Measurements from ENCODE around the gene HAL. TPM values are rescaled to one million over a fixed set of nuclear protein-coding genes. Genes with fewer than 3 reads are reported as not detected.

The HAL gene
- total and polyA plus RNA-seq, 2 of the 13 experiments (the other 11 are each of a cell fraction or from before 2014, with no cell fraction given), result 0.89 to 37.8 TPM

DNA sequence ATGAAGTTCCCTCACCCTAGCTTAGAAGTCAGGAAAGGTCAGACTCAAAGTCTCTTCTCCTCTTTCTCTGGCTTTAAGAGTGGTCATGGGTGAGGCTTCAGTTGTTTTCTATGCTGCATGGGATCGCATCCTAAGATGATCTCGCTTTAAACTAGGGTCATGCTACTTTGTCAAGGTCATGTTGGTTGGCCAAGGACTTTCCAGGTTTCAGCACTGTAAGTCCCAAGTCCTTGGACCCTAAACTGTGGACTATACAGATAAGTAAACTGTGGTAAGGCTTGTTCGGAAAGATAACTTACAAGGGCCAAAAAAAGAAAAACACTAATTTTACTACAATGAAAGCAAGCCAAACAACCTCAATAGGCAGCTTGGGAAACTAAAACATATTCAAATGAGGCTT, 17.4 kb downstream of the HAL start:
- ChIA-PET POLR2A (interaction anchor here (1.7 to 7.0 kb wide), 5 partner anchors 12 to 36 kb away, joined by 6 to 92 read pairs (median 10); partner anchors contain the start of genes AMDHD1, CCDC38 and HAL), CTCF (ENCODE audit: low intra/inter-chr PET ratio, low total read pairs) (no interaction called here)
- H3K4me2 ChIP-seq (ENCODE audit: low read depth, low read length), result no peak overlapping the region; the same call in 1 of the 2 replicates
- no peaks in the 10 kb centered on the region for H4K20me1 ChIP-seq (ENCODE audit: insufficient read depth, low read length)
- in situ Hi-C loops (cut with HindIII; ENCODE audit: extremely low pct_ligation_motif_present, low pct_unique_long_range_greater_than_20kb) (loop anchor here (25.0 kb wide), 1 partner anchor 391 kb away; no protein-coding TSS in a partner anchor), intact Hi-C loops (cut with micrococcal nuclease; ENCODE audit: unreplicated experiment) (no loop called here)
- H2AFZ ChIP-seq (ENCODE audit: low read length), result no peak overlapping the region
- no peak for ATAC-seq
- no peak overlapping the region for H3K4me3 ChIP-seq (replicated peaks in 1 of 3; ENCODE audit: insufficient read depth in 1 of 3, low read depth in 2 of 3, low read length in 3 of 3)
- no peak for DNase-seq (ENCODE audit: low spot score)
- 50% methylated on average over 3 of the region's 3 CpGs for whole genome bisulfite sequencing (ENCODE audit: low lambda C conversion rate)
- no peaks in the 10 kb centered on the region for H3K79me2 ChIP-seq (ENCODE audit: insufficient read depth, low read length)
- no peak overlapping the region for H3K9ac ChIP-seq (ENCODE audit: insufficient read depth, low read depth, low read length)
- no peak overlapping the region for H3K27ac ChIP-seq (ENCODE audit: extremely low read length, insufficient read depth, low read length)
- H3K4me1 ChIP-seq (ENCODE audit: insufficient read depth, low read length), result peaks cover 71% of the 10 kb centered on the region
- FAIRE-seq, result no peak
- H3K36me3 ChIP-seq (replicated peaks in 1 of 2; ENCODE audit: control insufficient read depth in 1 of 2, insufficient read depth in 2 of 2, low read length in 2 of 2), result no peaks in the 10 kb centered on the region
- no peaks in the 10 kb centered on the region for H3K27me3 ChIP-seq (ENCODE audit: control insufficient read depth in 1 of 2, insufficient read depth in 2 of 2, low read length in 2 of 2)
- no peaks in the 10 kb centered on the region for H3K9me3 ChIP-seq (ENCODE audit: low read length)
- no TSS peak for BruUV-seq (replicated peaks)
- TF ChIP-seq SPEN (CRISPR knock-in tag; IDR thresholded peaks at IDR 0.05; ENCODE audit: low read depth) (peak; percentile 29; the same call in 1 of the 2 replicates), ZNF709 (CRISPR knock-in tag; IDR thresholded peaks at IDR 0.05) (no peak), ESRRA (CRISPR knock-in tag; IDR thresholded peaks at IDR 0.05; ENCODE audit: low read depth) (peak; percentile 85)
- TF ChIP-seq, protein P1, sequence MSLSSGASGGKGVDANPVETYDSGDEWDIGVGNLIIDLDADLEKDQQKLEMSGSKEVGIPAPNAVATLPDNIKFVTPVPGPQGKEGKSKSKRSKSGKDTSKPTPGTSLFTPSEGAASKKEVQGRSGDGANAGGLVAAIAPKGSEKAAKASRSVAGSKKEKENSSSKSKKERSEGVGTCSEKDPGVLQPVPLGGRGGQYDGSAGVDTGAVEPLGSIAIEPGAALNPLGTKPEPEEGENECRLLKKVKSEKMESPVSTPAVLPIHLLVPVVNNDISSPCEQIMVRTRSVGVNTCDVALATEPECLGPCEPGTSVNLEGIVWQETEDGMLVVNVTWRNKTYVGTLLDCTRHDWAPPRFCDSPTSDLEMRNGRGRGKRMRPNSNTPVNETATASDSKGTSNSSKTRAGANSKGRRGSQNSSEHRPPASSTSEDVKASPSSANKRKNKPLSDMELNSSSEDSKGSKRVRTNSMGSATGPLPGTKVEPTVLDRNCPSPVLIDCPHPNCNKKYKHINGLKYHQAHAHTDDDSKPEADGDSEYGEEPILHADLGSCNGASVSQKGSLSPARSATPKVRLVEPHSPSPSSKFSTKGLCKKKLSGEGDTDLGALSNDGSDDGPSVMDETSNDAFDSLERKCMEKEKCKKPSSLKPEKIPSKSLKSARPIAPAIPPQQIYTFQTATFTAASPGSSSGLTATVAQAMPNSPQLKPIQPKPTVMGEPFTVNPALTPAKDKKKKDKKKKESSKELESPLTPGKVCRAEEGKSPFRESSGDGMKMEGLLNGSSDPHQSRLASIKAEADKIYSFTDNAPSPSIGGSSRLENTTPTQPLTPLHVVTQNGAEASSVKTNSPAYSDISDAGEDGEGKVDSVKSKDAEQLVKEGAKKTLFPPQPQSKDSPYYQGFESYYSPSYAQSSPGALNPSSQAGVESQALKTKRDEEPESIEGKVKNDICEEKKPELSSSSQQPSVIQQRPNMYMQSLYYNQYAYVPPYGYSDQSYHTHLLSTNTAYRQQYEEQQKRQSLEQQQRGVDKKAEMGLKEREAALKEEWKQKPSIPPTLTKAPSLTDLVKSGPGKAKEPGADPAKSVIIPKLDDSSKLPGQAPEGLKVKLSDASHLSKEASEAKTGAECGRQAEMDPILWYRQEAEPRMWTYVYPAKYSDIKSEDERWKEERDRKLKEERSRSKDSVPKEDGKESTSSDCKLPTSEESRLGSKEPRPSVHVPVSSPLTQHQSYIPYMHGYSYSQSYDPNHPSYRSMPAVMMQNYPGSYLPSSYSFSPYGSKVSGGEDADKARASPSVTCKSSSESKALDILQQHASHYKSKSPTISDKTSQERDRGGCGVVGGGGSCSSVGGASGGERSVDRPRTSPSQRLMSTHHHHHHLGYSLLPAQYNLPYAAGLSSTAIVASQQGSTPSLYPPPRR (CRISPR knock-in tag; IDR thresholded peaks at IDR 0.05; ENCODE audit: borderline replicate concordance), result 0 out of 2 replicates have a peak, but pooled peaks have one; percentile 27
- TF ChIP-seq, protein P2, sequence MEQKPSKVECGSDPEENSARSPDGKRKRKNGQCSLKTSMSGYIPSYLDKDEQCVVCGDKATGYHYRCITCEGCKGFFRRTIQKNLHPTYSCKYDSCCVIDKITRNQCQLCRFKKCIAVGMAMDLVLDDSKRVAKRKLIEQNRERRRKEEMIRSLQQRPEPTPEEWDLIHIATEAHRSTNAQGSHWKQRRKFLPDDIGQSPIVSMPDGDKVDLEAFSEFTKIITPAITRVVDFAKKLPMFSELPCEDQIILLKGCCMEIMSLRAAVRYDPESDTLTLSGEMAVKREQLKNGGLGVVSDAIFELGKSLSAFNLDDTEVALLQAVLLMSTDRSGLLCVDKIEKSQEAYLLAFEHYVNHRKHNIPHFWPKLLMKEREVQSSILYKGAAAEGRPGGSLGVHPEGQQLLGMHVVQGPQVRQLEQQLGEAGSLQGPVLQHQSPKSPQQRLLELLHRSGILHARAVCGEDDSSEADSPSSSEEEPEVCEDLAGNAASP (CRISPR knock-in tag; IDR thresholded peaks at IDR 0.05; ENCODE audit: borderline replicate concordance), result peak; percentile 27; the same call in 1 of the 2 replicates
- TF ChIP-seq, protein P3, sequence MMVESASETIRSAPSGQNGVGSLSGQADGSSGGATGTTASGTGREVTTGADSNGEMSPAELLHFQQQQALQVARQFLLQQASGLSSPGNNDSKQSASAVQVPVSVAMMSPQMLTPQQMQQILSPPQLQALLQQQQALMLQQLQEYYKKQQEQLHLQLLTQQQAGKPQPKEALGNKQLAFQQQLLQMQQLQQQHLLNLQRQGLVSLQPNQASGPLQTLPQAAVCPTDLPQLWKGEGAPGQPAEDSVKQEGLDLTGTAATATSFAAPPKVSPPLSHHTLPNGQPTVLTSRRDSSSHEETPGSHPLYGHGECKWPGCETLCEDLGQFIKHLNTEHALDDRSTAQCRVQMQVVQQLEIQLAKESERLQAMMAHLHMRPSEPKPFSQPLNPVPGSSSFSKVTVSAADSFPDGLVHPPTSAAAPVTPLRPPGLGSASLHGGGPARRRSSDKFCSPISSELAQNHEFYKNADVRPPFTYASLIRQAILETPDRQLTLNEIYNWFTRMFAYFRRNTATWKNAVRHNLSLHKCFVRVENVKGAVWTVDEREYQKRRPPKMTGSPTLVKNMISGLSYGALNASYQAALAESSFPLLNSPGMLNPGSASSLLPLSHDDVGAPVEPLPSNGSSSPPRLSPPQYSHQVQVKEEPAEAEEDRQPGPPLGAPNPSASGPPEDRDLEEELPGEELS (CRISPR knock-in tag; IDR thresholded peaks at IDR 0.05), result no peak
- TF ChIP-seq, protein P4, sequence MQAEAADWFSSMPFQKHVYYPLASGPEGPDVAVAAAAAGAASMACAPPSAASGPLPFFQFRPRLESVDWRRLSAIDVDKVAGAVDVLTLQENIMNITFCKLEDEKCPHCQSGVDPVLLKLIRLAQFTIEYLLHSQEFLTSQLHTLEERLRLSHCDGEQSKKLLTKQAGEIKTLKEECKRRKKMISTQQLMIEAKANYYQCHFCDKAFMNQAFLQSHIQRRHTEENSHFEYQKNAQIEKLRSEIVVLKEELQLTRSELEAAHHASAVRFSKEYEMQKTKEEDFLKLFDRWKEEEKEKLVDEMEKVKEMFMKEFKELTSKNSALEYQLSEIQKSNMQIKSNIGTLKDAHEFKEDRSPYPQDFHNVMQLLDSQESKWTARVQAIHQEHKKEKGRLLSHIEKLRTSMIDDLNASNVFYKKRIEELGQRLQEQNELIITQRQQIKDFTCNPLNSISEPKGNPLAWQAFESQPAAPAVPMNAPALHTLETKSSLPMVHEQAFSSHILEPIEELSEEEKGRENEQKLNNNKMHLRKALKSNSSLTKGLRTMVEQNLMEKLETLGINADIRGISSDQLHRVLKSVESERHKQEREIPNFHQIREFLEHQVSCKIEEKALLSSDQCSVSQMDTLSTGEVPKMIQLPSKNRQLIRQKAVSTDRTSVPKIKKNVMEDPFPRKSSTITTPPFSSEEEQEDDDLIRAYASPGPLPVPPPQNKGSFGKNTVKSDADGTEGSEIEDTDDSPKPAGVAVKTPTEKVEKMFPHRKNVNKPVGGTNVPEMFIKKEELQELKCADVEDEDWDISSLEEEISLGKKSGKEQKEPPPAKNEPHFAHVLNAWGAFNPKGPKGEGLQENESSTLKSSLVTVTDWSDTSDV (CRISPR knock-in tag; IDR thresholded peaks at IDR 0.05), result no peak
- TF ChIP-seq, protein P5, sequence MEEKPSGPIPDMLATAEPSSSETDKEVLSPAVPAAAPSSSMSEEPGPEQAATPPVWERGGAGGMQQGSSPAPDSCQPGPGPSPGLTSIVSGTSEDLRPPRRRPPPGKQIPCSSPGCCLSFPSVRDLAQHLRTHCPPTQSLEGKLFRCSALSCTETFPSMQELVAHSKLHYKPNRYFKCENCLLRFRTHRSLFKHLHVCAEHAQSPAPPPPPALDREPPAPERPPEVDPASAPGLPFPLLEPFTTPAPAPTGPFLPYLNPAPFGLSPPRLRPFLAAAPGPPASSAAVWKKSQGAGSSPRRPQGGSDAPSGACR (CRISPR knock-in tag; IDR thresholded peaks at IDR 0.05), result no peak
- TF ChIP-seq, protein P6, sequence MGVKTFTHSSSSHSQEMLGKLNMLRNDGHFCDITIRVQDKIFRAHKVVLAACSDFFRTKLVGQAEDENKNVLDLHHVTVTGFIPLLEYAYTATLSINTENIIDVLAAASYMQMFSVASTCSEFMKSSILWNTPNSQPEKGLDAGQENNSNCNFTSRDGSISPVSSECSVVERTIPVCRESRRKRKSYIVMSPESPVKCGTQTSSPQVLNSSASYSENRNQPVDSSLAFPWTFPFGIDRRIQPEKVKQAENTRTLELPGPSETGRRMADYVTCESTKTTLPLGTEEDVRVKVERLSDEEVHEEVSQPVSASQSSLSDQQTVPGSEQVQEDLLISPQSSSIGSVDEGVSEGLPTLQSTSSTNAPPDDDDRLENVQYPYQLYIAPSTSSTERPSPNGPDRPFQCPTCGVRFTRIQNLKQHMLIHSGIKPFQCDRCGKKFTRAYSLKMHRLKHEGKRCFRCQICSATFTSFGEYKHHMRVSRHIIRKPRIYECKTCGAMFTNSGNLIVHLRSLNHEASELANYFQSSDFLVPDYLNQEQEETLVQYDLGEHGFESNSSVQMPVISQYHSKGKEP (CRISPR knock-in tag; IDR thresholded peaks at IDR 0.05), result no peak
